K562 (cell line): ENCODE data around the gene KPTN. TPM values are rescaled to one million over a fixed set of nuclear protein-coding genes. Genes with fewer than 3 reads are reported as not detected.

ENCODE experiments used
- NFXL1 ChIP-seq: fragments of 450-650 bp; formaldehyde crosslinking; IDR thresholded peaks from 2 replicates; pipeline ENCODE4 v1.4.0; 2021; ENCODE audit warnings: mild to moderate bottlenecking
- NONO ChIP-seq, 2 experiments: fragments of 200-400 bp in 1 of 2; fragments of 450-650 bp in 1 of 2; formaldehyde crosslinking in 1 of 2; IDR thresholded peaks; 2 replicates each; pipeline ENCODE4 v1.6.1; 2017; ENCODE audit warnings: low read depth in 2 of 2, mild to moderate bottlenecking in 2 of 2, moderate library complexity in 2 of 2, low read length in 1 of 2
- NR2C2 ChIP-seq, 2 experiments: fragments of 200-800 bp in 1 of 2; sonication (Bioruptor generic) in 1 of 2; sonication (generic) in 1 of 2; formaldehyde crosslinking in 1 of 2; IDR thresholded peaks; 2 replicates each; pipeline versions ENCODE4 v1.6.1 to v1.8.0; 2016 to 2022; ENCODE audit warnings: mild to moderate bottlenecking in 1 of 2, missing compliant biosample characterization in 1 of 2, missing genetic modification characterization in 1 of 2, missing genetic modification reagents in 1 of 2
- POLR2AphosphoS5 ChIP-seq: IDR thresholded peaks from 2 replicates; pipeline ENCODE4 v1.6.1; 2011; ENCODE audit warnings: mild to moderate bottlenecking, low read depth, low read length, moderate library complexity; ENCODE audit not compliant: control insufficient read depth, insufficient read depth
- POLR3A ChIP-seq: IDR thresholded peaks from 2 replicates; pipeline ENCODE4 v1.6.1; 2011; ENCODE audit warnings: borderline replicate concordance, mild to moderate bottlenecking, moderate library complexity; ENCODE audit not compliant: insufficient read length, insufficient read depth; ENCODE audit errors: extremely low read depth
- SIN3B ChIP-seq: fragments of 450-650 bp; IDR thresholded peaks from 2 replicates; pipeline ENCODE4 v1.6.1; 2017; ENCODE audit warnings: low read depth, mild to moderate bottlenecking, moderate library complexity
- SRF ChIP-seq, 2 experiments: fragments of 250-450, 450-650 bp in 1 of 2; sonication (Bioruptor Pico) in 1 of 2; sonication (generic) in 1 of 2; formaldehyde crosslinking; IDR thresholded peaks; 2 replicates each; pipeline versions ENCODE4 v1.5.0 to v1.5.1; 2020 to 2022; ENCODE audit warnings: mild to moderate bottlenecking in 1 of 2, missing genetic modification reagents in 1 of 2
- ZBTB12 ChIP-seq: fragments of 250-450 bp; sonication (Bioruptor Pico); IDR thresholded peaks from 2 replicates; pipeline ENCODE4 v1.4.0; 2020
- polyA plus RNA-seq, 8 experiments: library from polyadenylated mRNA; depleted of rRNA in 4 of 8; stranded (reverse) in 5 of 8; unstranded in 3 of 8; fragments of >200 nt; fragmentation: Nextera tagmentation in 2 of 8; fragmentation: Illumina TruSeq in 1 of 8; extraction: Ambion mirVana in 2 of 8; extraction: Trizol in 1 of 8; gene quantifications; 2 replicates each; pipeline versions ENCODE4 v1.2.1 to v1.2.3, GENCODE V29; 2011 to 2014; ENCODE audit warnings: inconsistent platforms in 1 of 8, missing spikeins in 1 of 8
- total RNA-seq, 7 experiments: library from RNA; depleted of rRNA in 6 of 7; stranded (reverse); fragments of >200 nt in 6 of 7; fragmentation: Illumina TruSeq in 2 of 7; extraction: Trizol in 2 of 7; gene quantifications; 2 replicates each; pipeline versions ENCODE4 v1.2.1 to v1.2.3, GENCODE V29; 2011 to 2021; ENCODE audit warnings: low replicate concordance in 1 of 7
- TF ChIP-seq, protein P1 (sequence below): fragments of 450-650 bp; IDR thresholded peaks from 2 replicates; pipeline ENCODE4 v1.6.1; 2016; ENCODE audit warnings: low read depth
- TF ChIP-seq, protein P2 (sequence below), 3 experiments: fragments of 200-800 bp in 1 of 3; sonication (Bioruptor generic) in 1 of 3; sonication (generic) in 1 of 3; formaldehyde crosslinking in 1 of 3; IDR thresholded peaks; 2 replicates each; pipeline versions ENCODE4 v1.6.1 to v1.8.0; 2016 to 2022; ENCODE audit warnings: mild to moderate bottlenecking in 2 of 3, missing compliant biosample characterization in 2 of 3, missing genetic modification characterization in 2 of 3, missing genetic modification reagents in 1 of 3
- TF ChIP-seq, protein P3 (sequence below): fragments of 250-450 bp; sonication (Bioruptor Pico); IDR thresholded peaks from 2 replicates; pipeline ENCODE4 v1.8.0; 2022; ENCODE audit warnings: inconsistent platforms

The KPTN gene
- total and polyA plus RNA-seq, 9 of the 15 experiments (the other 6 are each of a cell fraction or from before 2014, with no cell fraction given) = 0.56 to 18.2 (median 8.5) TPM

GRCh38 chr19:47483800-47484690 lies at the start of gene KPTN (continued):
- TF ChIP-seq SIN3B (peak; percentile 78), SRF (CRISPR knock-in tag; IDR thresholded peaks at IDR 0.05) (0 out of 4 replicates have a peak, but pooled peaks of 1 of the 2 experiments have one; percentile 31), ZBTB12 (CRISPR knock-in tag) (peak; percentile 99), POLR3A (no peak), NONO (IDR thresholded peaks at IDR 0.05; ENCODE audit: low read depth in 2 of 2, low read length in 1 of 2) (peak; percentile 38 to 48; a peak in 1 of 4 replicates), POLR2AphosphoS5 (peak; percentile 36; the same call in 1 of the 2 replicates), NFXL1 (CRISPR knock-in tag) (no peak), NR2C2 (CRISPR knock-in tag; IDR thresholded peaks at IDR 0.05) (peak; percentile 40; the same call in 1 of the 2 replicates), NR2C2 (tag; IDR thresholded peaks at IDR 0.05) (peak; percentile 92)
- TF ChIP-seq, protein P1, sequence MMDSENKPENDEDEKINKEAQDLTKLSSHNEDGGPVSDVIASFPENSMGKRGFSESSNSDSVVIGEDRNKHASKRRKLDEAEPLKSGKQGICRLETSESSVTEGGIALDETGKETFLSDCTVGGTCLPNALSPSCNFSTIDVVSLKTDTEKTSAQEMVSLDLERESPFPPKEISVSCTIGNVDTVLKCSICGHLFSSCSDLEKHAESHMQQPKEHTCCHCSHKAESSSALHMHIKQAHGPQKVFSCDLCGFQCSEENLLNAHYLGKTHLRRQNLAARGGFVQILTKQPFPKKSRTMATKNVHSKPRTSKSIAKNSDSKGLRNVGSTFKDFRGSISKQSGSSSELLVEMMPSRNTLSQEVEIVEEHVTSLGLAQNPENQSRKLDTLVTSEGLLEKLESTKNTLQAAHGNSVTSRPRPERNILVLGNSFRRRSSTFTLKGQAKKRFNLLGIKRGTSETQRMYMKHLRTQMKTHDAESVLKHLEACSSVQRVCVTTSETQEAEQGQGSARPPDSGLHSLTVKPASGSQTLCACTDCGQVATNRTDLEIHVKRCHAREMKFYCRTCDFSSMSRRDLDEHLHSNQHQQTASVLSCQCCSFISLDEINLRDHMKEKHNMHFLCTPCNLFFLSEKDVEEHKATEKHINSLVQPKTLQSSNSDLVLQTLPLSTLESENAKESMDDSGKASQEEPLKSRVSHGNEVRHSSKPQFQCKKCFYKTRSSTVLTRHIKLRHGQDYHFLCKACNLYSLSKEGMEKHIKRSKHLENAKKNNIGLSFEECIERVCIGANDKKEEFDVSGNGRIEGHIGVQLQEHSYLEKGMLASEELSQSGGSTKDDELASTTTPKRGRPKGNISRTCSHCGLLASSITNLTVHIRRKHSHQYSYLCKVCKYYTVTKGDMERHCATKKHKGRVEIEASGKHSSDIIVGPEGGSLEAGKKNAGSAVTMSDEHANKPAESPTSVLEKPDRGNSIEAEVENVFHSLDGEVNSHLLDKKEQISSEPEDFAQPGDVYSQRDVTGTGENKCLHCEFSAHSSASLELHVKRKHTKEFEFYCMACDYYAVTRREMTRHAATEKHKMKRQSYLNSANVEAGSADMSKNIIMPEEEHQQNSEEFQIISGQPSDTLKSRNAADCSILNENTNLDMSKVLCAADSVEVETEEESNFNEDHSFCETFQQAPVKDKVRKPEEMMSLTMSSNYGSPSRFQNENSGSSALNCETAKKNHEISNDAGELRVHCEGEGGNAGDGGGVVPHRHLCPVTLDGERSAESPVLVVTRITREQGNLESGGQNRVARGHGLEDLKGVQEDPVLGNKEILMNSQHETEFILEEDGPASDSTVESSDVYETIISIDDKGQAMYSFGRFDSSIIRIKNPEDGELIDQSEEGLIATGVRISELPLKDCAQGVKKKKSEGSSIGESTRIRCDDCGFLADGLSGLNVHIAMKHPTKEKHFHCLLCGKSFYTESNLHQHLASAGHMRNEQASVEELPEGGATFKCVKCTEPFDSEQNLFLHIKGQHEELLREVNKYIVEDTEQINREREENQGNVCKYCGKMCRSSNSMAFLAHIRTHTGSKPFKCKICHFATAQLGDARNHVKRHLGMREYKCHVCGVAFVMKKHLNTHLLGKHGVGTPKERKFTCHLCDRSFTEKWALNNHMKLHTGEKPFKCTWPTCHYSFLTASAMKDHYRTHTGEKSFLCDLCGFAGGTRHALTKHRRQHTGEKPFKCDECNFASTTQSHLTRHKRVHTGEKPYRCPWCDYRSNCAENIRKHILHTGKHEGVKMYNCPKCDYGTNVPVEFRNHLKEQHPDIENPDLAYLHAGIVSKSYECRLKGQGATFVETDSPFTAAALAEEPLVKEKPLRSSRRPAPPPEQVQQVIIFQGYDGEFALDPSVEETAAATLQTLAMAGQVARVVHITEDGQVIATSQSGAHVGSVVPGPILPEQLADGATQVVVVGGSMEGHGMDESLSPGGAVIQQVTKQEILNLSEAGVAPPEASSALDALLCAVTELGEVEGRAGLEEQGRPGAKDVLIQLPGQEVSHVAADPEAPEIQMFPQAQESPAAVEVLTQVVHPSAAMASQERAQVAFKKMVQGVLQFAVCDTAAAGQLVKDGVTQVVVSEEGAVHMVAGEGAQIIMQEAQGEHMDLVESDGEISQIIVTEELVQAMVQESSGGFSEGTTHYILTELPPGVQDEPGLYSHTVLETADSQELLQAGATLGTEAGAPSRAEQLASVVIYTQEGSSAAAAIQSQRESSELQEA = peak; percentile 75
- TF ChIP-seq, protein P2, sequence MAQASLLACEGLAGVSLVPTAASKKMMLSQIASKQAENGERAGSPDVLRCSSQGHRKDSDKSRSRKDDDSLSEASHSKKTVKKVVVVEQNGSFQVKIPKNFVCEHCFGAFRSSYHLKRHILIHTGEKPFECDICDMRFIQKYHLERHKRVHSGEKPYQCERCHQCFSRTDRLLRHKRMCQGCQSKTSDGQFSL (CRISPR knock-in tag; IDR thresholded peaks at IDR 0.05) = no peak; the same call in 1 of the 2 replicates
- TF ChIP-seq, protein P2 (tag; IDR thresholded peaks at IDR 0.05) = no peak
- TF ChIP-seq, protein P3, sequence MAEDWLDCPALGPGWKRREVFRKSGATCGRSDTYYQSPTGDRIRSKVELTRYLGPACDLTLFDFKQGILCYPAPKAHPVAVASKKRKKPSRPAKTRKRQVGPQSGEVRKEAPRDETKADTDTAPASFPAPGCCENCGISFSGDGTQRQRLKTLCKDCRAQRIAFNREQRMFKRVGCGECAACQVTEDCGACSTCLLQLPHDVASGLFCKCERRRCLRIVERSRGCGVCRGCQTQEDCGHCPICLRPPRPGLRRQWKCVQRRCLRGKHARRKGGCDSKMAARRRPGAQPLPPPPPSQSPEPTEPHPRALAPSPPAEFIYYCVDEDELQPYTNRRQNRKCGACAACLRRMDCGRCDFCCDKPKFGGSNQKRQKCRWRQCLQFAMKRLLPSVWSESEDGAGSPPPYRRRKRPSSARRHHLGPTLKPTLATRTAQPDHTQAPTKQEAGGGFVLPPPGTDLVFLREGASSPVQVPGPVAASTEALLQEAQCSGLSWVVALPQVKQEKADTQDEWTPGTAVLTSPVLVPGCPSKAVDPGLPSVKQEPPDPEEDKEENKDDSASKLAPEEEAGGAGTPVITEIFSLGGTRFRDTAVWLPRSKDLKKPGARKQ (CRISPR knock-in tag) = no peak
